Muscle layer of duodenum (tissue), 2 donors: ENCODE results near the gene CDK13.

Experiments used
- H3K27ac ChIP-seq: one replicate; pipeline ENCODE4 v1.7.0; 2013; ENCODE audit warnings: mild to moderate bottlenecking, low read length
- H3K27me3 ChIP-seq: one replicate; pipeline ENCODE4 v1.7.0; 2013; ENCODE audit warnings: low read depth, mild to moderate bottlenecking, control low read depth, low read length
- H3K36me3 ChIP-seq, 2 donors: one replicate each; pipeline ENCODE4 v1.7.0; 2013; ENCODE audit warnings: low read length in 2 of 2, control low read depth in 1 of 2, mild to moderate bottlenecking in 1 of 2; ENCODE audit not compliant: insufficient read depth in 2 of 2, control insufficient read depth in 1 of 2
- H3K4me1 ChIP-seq, 2 donors: one replicate each; pipeline ENCODE4 v1.7.0; 2013; ENCODE audit warnings: low read length in 2 of 2, mild to moderate bottlenecking in 2 of 2, control low read depth in 1 of 2, moderate library complexity in 1 of 2; ENCODE audit not compliant: insufficient read depth in 2 of 2, control insufficient read depth in 1 of 2
- H3K4me3 ChIP-seq, 2 donors: one replicate each; pipeline ENCODE4 v1.7.0; 2013; ENCODE audit warnings: low read length in 2 of 2, low read depth in 1 of 2, mild to moderate bottlenecking in 1 of 2
- H3K9me3 ChIP-seq, 2 donors: one replicate each; pipeline ENCODE4 v1.7.0; 2013; ENCODE audit warnings: low read length in 2 of 2, control low read depth in 1 of 2, mild to moderate bottlenecking in 1 of 2; ENCODE audit not compliant: control insufficient read depth in 1 of 2
- donor health status: healthy.

CDK13 gene

DNA sequence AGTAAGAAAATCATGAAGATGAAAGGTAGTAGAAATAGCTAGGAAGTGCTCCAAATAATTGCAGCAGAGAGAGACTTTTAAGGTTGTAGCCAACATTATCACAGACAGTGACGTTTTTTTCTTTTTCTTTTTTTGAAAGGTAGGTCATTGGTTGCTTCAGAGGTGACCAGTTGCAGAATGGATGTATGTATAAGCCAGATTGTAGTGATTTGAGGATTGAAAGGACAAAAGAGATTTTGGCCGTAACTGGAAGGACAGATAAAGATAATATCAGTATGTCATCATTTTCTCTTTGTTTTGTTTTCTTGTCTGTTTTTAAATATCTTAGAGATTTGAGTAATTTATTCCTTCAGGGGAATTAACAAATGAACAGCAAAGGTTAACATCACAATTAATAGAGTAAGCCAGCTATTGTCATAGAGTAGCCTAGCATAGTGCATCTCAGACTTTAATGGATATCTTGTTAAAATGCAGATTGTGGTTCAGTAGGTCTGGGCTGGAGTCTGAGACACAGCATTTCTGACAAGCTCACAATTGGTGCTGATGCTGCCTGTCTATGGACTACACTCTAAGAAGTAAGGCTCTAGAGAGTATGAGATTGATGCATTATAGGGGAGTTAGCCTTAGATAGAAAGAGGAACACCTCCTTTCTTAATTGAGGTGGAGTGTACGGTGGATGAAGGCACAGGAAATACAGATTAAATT lies 28.3 kb downstream of the CDK13 start:
- H3K9me3 ChIP-seq, result no peaks in the 10 kb centered on the region
- H3K27me3 ChIP-seq, result no peaks in the 10 kb centered on the region
- H3K4me3 ChIP-seq, result no peak overlapping the region
- H3K4me1 ChIP-seq, result peaks cover 0 to 22% of the 10 kb centered on the region in 2 donors
- H3K36me3 ChIP-seq, result no peaks in the 10 kb centered on the region
- no peak overlapping the region for H3K27ac ChIP-seq

GRCh38 chr7:39979406-39980073 lies 29.5 kb downstream of the CDK13 start:
- H3K4me3 ChIP-seq, result no peak overlapping the region
- H3K27ac ChIP-seq, result no peak overlapping the region
- H3K36me3 ChIP-seq, result no peaks in the 10 kb centered on the region
- peaks cover 0 to 26% of the 10 kb centered on the region in 2 donors for H3K4me1 ChIP-seq
- H3K9me3 ChIP-seq, result no peaks in the 10 kb centered on the region
- no peaks in the 10 kb centered on the region for H3K27me3 ChIP-seq

DNA sequence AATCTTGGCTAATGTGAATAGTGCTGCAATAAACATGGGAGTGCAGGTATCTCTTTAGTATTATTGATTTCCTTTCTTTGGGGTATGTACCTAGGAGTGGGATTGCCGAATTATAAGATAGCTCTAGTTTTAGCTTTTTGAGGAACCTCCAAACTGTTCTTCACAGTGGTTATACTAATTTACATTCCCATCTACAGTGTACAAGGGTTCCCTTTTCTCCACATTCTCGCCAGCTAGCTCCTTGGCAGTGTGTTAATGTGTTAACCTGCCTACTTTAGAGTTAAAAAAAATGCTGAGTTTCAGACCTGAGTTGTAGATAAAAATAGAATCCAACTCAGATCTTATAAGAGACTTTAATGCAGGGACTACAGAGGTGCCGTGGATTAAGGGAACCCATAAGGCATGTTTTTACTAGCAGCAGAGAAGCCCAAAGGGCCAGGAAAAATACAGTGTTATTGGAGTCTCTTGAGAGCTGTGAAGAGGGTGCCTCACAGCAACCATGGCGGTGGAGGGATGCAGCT lies 35.4 kb downstream of the CDK13 start:
- Histone ChIP-seq H3K9me3 (no peaks in the 10 kb centered on the region), H3K27me3 (no peaks in the 10 kb centered on the region), H3K27ac (no peak overlapping the region), H3K36me3 (no peaks in the 10 kb centered on the region), H3K4me1 (peaks cover 0 to 27% of the 10 kb centered on the region in 2 donors), H3K4me3 (no peak overlapping the region)

- Histone ChIP-seq H3K36me3 (peaks cover 0 to 6% of the 10 kb centered on the region in 2 donors), H3K4me3 (no peak overlapping the region), H3K4me1 (peaks cover 0 to 27% of the 10 kb centered on the region in 2 donors), H3K27ac (no peak overlapping the region), H3K9me3 (no peaks in the 10 kb centered on the region), H3K27me3 (no peaks in the 10 kb centered on the region)
Measured at GRCh38 chr7:39987641-39988347, 37.7 kb downstream of the CDK13 start.

GRCh38 chr7:40000734-40001315 lies 50.8 kb downstream of the CDK13 start:
- H3K4me1 ChIP-seq, result no peaks in the 10 kb centered on the region
- H3K27ac ChIP-seq, result no peak overlapping the region
- no peak overlapping the region for H3K4me3 ChIP-seq
- H3K9me3 ChIP-seq, result no peaks in the 10 kb centered on the region
- no peaks in the 10 kb centered on the region for H3K27me3 ChIP-seq
- peaks cover 5 to 18% of the 10 kb centered on the region in 2 donors for H3K36me3 ChIP-seq

DNA sequence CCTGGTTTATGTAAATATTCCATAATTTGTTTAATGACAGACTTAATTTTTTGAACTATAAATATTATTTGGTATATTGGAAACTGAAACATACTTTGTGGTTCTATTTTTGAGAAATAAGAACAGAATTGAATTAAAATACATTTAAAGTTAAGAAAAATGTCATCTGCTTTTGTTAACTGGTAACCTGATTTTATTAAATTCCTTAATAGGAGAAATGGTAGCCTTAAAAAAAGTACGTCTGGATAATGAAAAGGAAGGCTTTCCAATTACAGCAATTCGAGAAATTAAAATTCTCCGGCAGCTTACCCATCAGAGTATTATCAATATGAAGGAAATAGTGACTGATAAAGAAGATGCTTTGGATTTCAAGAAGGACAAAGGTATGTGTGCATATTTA lies 51.6 kb downstream of the CDK13 start:
- H3K36me3 ChIP-seq, result peaks cover 5 to 18% of the 10 kb centered on the region in 2 donors
- no peaks in the 10 kb centered on the region for H3K9me3 ChIP-seq
- no peaks in the 10 kb centered on the region for H3K27me3 ChIP-seq
- no peak overlapping the region for H3K27ac ChIP-seq
- no peak overlapping the region for H3K4me3 ChIP-seq
- H3K4me1 ChIP-seq, result no peaks in the 10 kb centered on the region

DNA sequence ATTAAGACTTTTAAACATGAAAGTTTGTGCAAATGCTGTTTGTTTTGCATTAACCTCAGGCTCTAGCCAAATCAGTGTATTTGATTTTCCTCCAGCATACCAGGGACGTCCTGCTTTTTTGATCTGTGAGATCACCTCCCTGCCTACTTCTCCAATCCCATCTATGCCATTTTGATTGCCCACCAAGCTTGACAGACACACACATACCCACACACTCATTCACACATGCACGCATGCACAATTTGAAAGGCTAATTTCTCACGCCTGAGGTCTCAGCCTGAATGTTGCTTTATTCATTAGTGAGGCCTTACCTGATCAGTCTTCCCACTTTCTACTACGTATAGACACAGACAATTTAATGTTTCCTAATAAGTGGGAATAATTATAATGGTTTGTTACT lies 53.5 kb downstream of the CDK13 start:
- Histone ChIP-seq H3K27ac (no peak overlapping the region), H3K36me3 (peaks cover 10 to 18% of the 10 kb centered on the region in 2 donors), H3K27me3 (no peaks in the 10 kb centered on the region), H3K4me3 (no peak overlapping the region), H3K9me3 (no peaks in the 10 kb centered on the region), H3K4me1 (peaks cover 0 to 5% of the 10 kb centered on the region in 2 donors)

- Histone ChIP-seq H3K4me3 (no peak overlapping the region), H3K4me1 (peaks cover 0 to 8% of the 10 kb centered on the region in 2 donors), H3K9me3 (no peaks in the 10 kb centered on the region), H3K27ac (no peak overlapping the region), H3K27me3 (no peaks in the 10 kb centered on the region), H3K36me3 (peaks cover 0 to 17% of the 10 kb centered on the region in 2 donors)
Measured at GRCh38 chr7:40008223-40008815, 58.3 kb downstream of the CDK13 start.

DNA sequence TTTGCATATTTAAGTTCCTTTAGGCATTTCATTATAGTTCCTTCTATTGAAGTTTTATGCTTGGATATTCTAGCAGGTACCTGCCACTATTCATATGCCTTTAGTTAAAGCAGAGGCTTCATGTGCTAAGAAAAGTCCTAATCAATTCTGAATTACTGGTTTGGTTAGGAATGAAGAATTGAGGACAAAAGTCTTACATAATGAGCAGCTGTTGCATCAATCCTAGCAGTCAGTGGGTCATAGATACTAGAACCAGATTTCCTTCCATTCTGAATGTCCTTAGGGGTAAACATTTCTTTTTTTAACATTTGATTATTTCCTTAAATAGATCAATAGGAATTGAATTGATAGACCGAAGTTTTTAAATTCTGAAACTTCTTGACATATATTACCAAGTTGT lies 59.2 kb downstream of the CDK13 start:
- no peak overlapping the region for H3K27ac ChIP-seq
- H3K9me3 ChIP-seq, result no peaks in the 10 kb centered on the region
- peaks cover 0 to 12% of the 10 kb centered on the region in 2 donors for H3K36me3 ChIP-seq

DNA sequence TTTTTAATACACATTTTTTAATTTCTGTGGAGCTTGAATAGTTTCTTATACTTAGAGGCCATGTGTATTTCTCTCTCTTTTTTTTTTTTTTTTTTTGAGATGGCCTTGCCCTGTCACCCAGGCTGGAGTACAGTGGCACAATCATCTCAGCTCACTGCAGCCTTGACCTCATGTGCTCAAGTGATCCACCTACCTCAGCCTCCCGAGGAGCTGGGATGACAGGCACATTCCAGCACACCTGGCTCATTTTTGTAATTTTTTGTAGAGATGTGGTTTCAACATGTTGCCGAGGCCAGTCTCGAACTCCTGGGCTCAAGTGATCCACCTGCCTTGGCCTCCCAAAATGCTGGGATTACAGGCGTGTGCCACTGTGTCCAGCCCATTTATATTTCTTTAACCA lies 64.3 kb downstream of the CDK13 start:
- Histone ChIP-seq H3K27me3 (no peaks in the 10 kb centered on the region), H3K4me1 (no peaks in the 10 kb centered on the region), H3K9me3 (no peaks in the 10 kb centered on the region), H3K36me3 (peaks cover 4 to 12% of the 10 kb centered on the region in 2 donors), H3K27ac (no peak overlapping the region), H3K4me3 (no peak overlapping the region)

More for the DNA sequence above, 59.2 kb downstream of the CDK13 start:
- Histone ChIP-seq H3K4me1 (peaks cover 0 to 8% of the 10 kb centered on the region in 2 donors), H3K27me3 (no peaks in the 10 kb centered on the region), H3K4me3 (no peak overlapping the region)
